Measurements from ENCODE around the gene FAM72A.
"Not testable (repeated sequence)": the region's sequence is repeated elsewhere in the genome, so short reads cannot be mapped to it uniquely, and the experiment has no call there.

The FAM72A gene

DNA sequence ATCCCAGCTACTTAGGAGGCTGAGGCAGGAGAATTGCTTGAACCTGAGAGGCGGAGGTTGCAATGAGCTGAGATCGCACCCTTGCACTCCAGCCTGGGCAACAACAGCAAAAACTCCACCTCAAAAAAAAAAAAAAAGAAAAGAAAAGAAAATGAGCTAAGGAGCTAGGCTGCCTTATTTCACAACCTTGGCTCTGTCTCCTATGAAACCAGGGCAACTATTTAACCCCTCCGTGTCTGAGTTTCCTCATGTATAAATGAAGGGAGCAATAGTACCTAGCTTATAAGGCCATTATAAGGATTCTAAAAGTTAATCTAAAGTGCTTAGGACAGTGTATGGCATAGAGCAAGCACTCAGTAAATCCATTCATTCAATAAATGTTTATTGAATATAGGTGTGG, 32.8 kb downstream of the FAM72A start:
- DNase-seq (ENCODE audit: low read depth): peak; percentile 29

DNA sequence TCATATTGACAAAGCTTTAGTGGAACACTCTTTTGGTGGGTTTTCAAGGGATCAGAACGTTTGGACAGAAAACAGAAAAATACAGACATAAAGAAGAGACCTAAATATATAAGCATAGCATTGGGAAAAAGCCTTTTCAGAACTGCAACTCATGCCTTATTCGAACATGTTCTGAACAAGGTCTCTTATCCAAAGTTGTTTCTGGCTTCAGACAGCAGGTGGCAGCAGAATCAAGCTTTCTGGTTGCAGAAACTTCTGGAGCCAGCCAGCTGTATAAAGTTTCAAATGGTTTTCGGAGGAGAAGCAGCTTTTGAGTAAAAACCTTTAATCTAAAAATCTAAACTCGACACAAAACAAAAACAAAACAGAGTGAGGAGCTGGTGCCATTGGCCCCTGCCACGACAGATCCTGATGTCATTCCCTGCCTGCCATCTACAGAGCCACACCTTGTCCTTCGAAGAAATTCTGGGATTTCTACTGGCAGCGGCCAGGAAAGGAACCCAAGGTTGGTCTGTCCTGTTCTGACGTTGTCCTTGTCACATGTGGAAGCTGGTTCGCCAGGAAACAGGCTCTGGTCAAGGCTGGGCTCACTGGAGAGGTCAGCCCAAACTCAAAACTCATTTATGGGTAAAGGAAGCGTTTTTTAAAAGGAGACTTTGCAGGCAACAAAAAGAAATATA, 35.1 kb downstream of the FAM72A start:
- not testable (repeated sequence) for DNase-seq (ENCODE audit: low read depth)

DNA sequence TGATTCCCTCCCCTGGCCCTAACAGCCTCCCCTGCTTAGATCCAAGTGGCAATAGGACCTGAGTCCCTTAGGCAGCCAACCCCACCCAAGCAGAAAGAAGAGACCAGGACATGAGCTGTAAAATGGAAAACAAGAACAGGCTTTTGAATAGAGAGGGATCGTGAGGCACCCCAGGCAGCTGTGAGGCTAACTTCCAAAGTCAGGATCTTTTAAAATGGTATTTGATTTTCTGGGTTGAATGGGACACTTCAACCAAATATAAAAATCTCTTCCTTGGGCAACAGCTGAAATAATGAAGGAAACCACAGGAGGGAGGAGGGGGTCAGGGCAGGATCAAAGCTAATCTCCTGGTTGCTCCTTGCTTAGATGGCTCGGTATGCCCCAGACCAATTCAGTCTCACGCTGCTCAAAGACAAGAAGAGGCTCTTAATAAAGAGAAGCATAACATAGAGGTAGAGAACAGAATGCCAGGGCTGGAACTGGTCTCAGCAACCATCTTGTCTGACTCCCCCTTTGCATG, 56.8 kb downstream of the FAM72A start:
- no peak for DNase-seq (ENCODE audit: low read depth)

GRCh38 chr1:206144605-206145004, 58.0 kb downstream of the FAM72A start:
- no peak for DNase-seq (ENCODE audit: low read depth)

DNA sequence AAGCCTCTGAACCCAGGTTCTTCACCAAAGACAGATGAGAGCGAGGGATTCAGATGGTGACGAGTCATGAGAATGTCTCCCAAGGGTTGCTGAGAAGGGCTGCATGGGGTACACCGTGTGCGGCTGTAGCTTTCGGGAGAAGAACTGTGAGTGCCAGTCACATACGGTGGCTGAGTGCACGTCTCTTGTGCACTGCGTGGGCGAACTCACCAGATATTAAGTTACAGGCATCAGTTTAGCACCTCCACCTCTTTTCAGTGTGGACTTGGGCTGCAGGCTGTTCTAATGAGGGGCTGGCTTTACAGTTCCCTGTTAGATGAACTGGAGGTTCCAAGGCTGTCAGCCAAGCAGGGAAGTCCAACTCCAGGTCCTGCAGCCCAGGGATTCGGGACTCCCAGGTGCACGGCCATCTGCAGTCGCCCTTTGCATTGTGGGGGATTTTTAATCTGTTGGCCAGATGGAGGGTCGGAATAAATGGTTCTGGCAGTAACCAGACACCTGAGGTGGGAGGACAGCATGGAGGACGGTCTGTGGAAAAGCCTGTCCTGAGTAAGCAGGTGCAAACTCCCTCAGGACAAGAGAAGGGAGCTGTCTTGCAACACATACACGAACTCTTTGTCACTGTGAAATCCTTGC, 59.0 kb downstream of the FAM72A start:
- DNase-seq (ENCODE audit: low read depth): no peak

- no peak for DNase-seq (ENCODE audit: low read depth)
Measured at GRCh38 chr1:206142770-206143169, 59.9 kb downstream of the FAM72A start.

DNA sequence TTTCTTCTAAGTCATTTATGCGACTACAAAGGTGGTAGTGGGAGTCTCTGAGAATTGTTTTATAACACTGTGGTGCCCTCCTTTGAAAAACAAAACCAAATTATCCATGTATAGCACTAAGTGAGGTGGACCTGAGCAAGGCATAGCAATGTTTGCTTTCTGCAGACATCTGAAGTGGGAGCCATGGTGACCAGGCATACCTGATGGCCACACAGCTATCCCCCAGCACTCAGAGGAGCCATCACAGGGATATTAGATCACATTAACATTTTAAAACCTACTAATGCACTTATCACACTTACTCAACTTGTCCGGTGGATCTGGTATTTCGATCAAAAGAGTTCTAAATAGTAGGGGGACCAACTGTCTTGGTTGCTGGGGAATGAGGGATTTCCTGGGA, 60.6 kb downstream of the FAM72A start:
- no peak for DNase-seq (ENCODE audit: low read depth)

GRCh38 chr1:206136241-206136640, 66.4 kb downstream of the FAM72A start:
- DNase-seq (ENCODE audit: low read depth): no peak

Data from EH (cell line).